HepG2 (cell line): ENCODE measurements around the gene KATNB1. TPM values are rescaled to one million over a fixed set of nuclear protein-coding genes. Genes with fewer than 3 reads are reported as not detected.
A peak's percentile ranks its signal among the peaks of the same experiment; 100 is the strongest.

ENCODE experiments used
- AHR ChIP-seq: IDR thresholded peaks from 2 replicates; pipeline ENCODE4 v1.6.1; 2018; ENCODE audit warnings: missing genetic modification reagents, missing compliant biosample characterization
- IKZF1 ChIP-seq: fragments of 450-650 bp; IDR thresholded peaks from 2 replicates; pipeline ENCODE4 v1.7.1; 2016
- IRF9 ChIP-seq: sonication (generic); formaldehyde crosslinking; IDR thresholded peaks from 2 replicates; pipeline ENCODE4 v1.8.0; 2022; ENCODE audit warnings: missing genetic modification reagents, mild to moderate bottlenecking, borderline replicate concordance
- KLF12 ChIP-seq: sonication (generic); formaldehyde crosslinking; IDR thresholded peaks from 2 replicates; pipeline ENCODE4 v1.4.0; 2020; ENCODE audit warnings: missing genetic modification reagents, borderline replicate concordance
- KLF13 ChIP-seq: sonication (generic); formaldehyde crosslinking; IDR thresholded peaks from 2 replicates; pipeline ENCODE4 v1.4.0; 2020; ENCODE audit warnings: mild to moderate bottlenecking, missing genetic modification reagents
- MED1 ChIP-seq: sonication (generic); formaldehyde crosslinking; IDR thresholded peaks from 2 replicates; pipeline ENCODE4 v1.4.0; 2020; ENCODE audit warnings: missing genetic modification reagents
- MEIS2 ChIP-seq: sonication (generic); formaldehyde crosslinking; IDR thresholded peaks from 2 replicates; pipeline ENCODE4 v1.9.0; 2021; ENCODE audit warnings: mild to moderate bottlenecking, missing genetic modification reagents
- MIER3 ChIP-seq: IDR thresholded peaks from 2 replicates; pipeline ENCODE4 v1.6.1; 2016; ENCODE audit warnings: missing compliant biosample characterization, borderline replicate concordance
- PLRG1 ChIP-seq: fragments of 450-650 bp; conservative IDR thresholded peaks from 2 replicates; pipeline ENCODE4 v1.6.1; 2016
- TOPORS ChIP-seq: sonication (generic); formaldehyde crosslinking; IDR thresholded peaks from 2 replicates; pipeline ENCODE4 v1.8.0; 2023; ENCODE audit warnings: mild to moderate bottlenecking, missing genetic modification reagents
- ZBTB8A ChIP-seq: sonication (generic); formaldehyde crosslinking; IDR thresholded peaks from 2 replicates; pipeline ENCODE4 v1.4.0; 2020; ENCODE audit warnings: mild to moderate bottlenecking, low read depth, missing genetic modification reagents, borderline replicate concordance
- ZC3H4 ChIP-seq: sonication (generic); formaldehyde crosslinking; IDR thresholded peaks from 2 replicates; pipeline ENCODE4 v1.4.0; 2020; ENCODE audit warnings: missing genetic modification reagents, borderline replicate concordance
- ZNF180 ChIP-seq: sonication (generic); formaldehyde crosslinking; IDR thresholded peaks from 2 replicates; pipeline ENCODE4 v1.4.0; 2020; ENCODE audit warnings: low read depth, missing genetic modification reagents, borderline replicate concordance
- ZNF205 ChIP-seq: IDR thresholded peaks from 2 replicates; pipeline ENCODE4 v1.6.1; 2018; ENCODE audit warnings: missing biosample characterization, missing genetic modification reagents
- ZNF280D ChIP-seq: sonication (generic); formaldehyde crosslinking; IDR thresholded peaks from 2 replicates; pipeline ENCODE4 v1.5.1; 2020; ENCODE audit warnings: mild to moderate bottlenecking, missing genetic modification reagents
- ZNF296 ChIP-seq: sonication (generic); formaldehyde crosslinking; conservative IDR thresholded peaks from 2 replicates; pipeline ENCODE4 v1.5.0; 2020; ENCODE audit warnings: mild to moderate bottlenecking, missing genetic modification reagents
- ZNF343 ChIP-seq: sonication (generic); formaldehyde crosslinking; IDR thresholded peaks from 2 replicates; pipeline ENCODE4 v1.4.0; 2020; ENCODE audit warnings: mild to moderate bottlenecking, missing genetic modification reagents
- ZNF512B ChIP-seq: sonication (generic); formaldehyde crosslinking; IDR thresholded peaks from 2 replicates; pipeline ENCODE4 v1.5.1; 2020; ENCODE audit warnings: missing genetic modification reagents, mild to moderate bottlenecking, borderline replicate concordance
- ZNF639 ChIP-seq: conservative IDR thresholded peaks from 2 replicates; pipeline ENCODE4 v1.6.1; 2018; ENCODE audit warnings: missing genetic modification reagents
- ZNF749 ChIP-seq: sonication (generic); formaldehyde crosslinking; IDR thresholded peaks from 2 replicates; pipeline ENCODE4 v1.8.0; 2022; ENCODE audit warnings: mild to moderate bottlenecking, missing genetic modification reagents, moderate library complexity, borderline replicate concordance
- ZNF781 ChIP-seq: sonication (generic); formaldehyde crosslinking; IDR thresholded peaks from 2 replicates; pipeline ENCODE4 v1.5.1; 2020; ENCODE audit warnings: borderline replicate concordance, mild to moderate bottlenecking, missing genetic modification reagents; ENCODE audit errors: not compliant biosample characterization
- polyA plus RNA-seq, 8 experiments: library from polyadenylated mRNA; depleted of rRNA in 3 of 8; stranded (reverse) in 7 of 8; unstranded in 1 of 8; fragments of >200 nt; fragmentation: Illumina TruSeq in 4 of 8; extraction: Trizol in 4 of 8; gene quantifications; 2 replicates each; pipeline versions ENCODE4 v1.2.1 to v1.2.3, GENCODE V29; 2011 to 2016; ENCODE audit warnings: low read depth in 4 of 8, missing spikeins in 1 of 8, mixed read lengths in 1 of 8; ENCODE audit not compliant: insufficient read depth in 1 of 8
- total RNA-seq, 5 experiments: library from RNA; depleted of rRNA; stranded (reverse); fragments of >200 nt; fragmentation: Illumina TruSeq; extraction: Trizol; gene quantifications; 2 replicates each; pipeline ENCODE4 v1.2.3, GENCODE V29; 2016; ENCODE audit warnings: low read depth in 1 of 5

Gene KATNB1
- total and polyA plus RNA-seq, 2 of the 13 experiments (the other 11 are each of a cell fraction or from before 2014, with no cell fraction given), result 31.5 to 43.5 TPM

- TF ChIP-seq TOPORS (CRISPR knock-in tag), result peak; percentile 95
- TF ChIP-seq ZNF512B (CRISPR knock-in tag), result peak; percentile 65
- TF ChIP-seq KLF13 (CRISPR knock-in tag), result peak; percentile 62; the same call in 1 of the 2 replicates
- peak; percentile 73; the same call in 1 of the 2 replicates for TF ChIP-seq MIER3
- TF ChIP-seq ZBTB8A (CRISPR knock-in tag), result peak; percentile 87; the same call in 1 of the 2 replicates
- peak; percentile 66; the same call in 1 of the 2 replicates for TF ChIP-seq ZNF343
- no peak for TF ChIP-seq ZNF205 (CRISPR knock-in tag)
- TF ChIP-seq ZNF781 (CRISPR knock-in tag), result peak; percentile 60
- TF ChIP-seq ZNF749, result peak; percentile 86; the same call in 1 of the 2 replicates
- TF ChIP-seq AHR (CRISPR knock-in tag), result peak; percentile 74; the same call in 1 of the 2 replicates
- no peak; the same call in 1 of the 2 replicates for TF ChIP-seq MEIS2 (CRISPR knock-in tag)
- peak; percentile 71; the same call in 1 of the 2 replicates for TF ChIP-seq ZNF280D
- TF ChIP-seq MED1 (CRISPR knock-in tag), result no peak
- peak; percentile 78; the same call in 1 of the 2 replicates for TF ChIP-seq KLF12 (CRISPR knock-in tag)
- no peak for TF ChIP-seq ZNF180
- TF ChIP-seq ZC3H4 (CRISPR knock-in tag), result peak; percentile 83; the same call in 1 of the 2 replicates
- TF ChIP-seq PLRG1, result no peak
- TF ChIP-seq ZNF639 (CRISPR knock-in tag), result no peak; the same call in 1 of the 2 replicates
- 0 out of 2 replicates have a peak, but pooled peaks have one; percentile 80 for TF ChIP-seq ZNF296
- no peak for TF ChIP-seq IKZF1
- peak; percentile 71 for TF ChIP-seq IRF9
Observed at GRCh38 chr16:57802341-57803133, 67.0 kb downstream of the KATNB1 start, which contains the start of gene KIFC3 (continued).
